Stimulated activated CD4-positive, alpha-beta T cell treated with anti-CD3 and anti-CD28 coated beads, Interleukin-4, amount 100 ng/mL, for 48 hours (primary cell): ENCODE results near the gene RLF.

Experiments
- DNase-seq, 2 donors: peaks; one replicate each; pipeline ENCODE4 v3.0.0-alpha.2; 2020; ENCODE audit warnings: low read depth in 2 of 2

Gene RLF

DNA sequence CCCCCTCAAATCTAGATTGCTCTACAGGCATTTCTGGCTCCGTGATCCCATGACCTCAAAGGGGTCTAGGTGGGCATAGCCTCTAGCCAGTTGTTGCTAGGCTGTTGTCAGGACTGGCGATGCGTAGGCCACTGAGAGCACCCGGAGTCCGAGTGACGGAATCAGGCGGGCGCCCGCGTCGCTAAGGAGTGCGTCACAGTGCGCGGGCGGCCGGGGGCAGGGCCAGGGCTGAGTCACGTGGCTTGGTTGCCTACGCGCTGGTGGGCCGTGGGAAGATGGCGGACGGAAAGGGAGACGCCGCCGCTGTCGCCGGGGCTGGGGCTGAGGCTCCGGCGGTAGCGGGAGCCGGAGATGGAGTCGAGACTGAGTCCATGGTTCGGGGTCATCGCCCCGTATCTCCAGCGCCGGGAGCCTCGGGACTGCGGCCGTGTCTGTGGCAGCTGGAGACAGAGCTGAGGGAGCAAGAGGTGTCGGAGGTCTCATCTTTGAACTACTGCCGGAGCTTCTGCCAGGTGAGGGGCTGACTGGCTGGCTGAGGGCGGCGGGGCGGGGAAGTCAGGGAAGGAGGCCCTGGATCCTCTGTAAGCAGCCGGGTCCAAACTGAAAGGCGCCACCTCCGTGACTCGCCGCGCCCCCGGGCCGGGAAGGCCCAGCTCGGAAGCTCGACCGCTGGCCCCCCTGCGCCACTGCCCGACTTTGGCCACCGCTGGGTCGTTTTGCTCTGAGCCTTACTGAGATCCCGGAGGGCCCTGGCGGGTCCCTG is at the start of gene RLF:
Gene RLF, plus strand, starts transcription at position 263 of the 763 bp plus-strand sequence. Its CDS starts 13 bp downstream, at position 276.
- peak; percentile 95 to 97 for DNase-seq

DNA sequence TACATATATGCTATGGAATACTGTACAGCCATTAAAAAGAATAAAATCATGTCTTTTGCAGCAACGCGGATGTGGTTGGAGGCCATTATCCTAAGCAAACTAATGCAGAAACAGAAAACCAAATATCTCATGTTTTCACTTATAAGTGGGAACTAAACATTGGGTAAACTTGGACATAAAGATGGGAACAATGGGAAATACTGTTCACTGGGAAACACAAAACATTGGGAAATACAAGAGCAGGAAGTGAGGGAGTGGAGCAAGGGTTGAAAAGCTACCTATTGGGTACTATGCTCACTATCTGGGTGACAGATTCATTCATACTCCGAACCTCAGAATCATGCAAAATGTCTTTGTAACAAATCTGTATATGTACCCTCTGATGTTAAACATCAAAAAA is 46.8 kb upstream of the RLF start:
- no peak for DNase-seq

DNA sequence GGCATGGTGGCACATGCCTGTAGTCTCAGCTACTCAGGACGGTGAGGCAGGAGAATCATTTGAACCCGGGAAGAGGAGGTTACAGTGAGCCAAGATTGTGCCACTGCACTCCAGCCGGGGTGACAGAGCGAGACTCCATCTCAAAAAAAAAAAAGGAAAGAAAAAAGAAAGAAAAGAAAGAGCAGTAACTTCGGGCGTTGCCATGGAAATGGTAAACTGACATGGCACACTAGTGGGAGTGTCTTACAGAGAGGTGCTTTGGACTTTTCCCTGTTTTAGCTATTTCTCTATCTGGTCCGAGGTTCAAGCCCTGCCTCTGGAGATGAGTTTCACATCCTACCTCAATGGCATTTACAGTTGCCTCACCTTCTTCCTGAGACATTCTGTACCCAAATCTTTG is 41.1 kb upstream of the RLF start:
- DNase-seq, result no peak

GRCh38 chr1:40122855-40123254 is 38.3 kb upstream of the RLF start:
- DNase-seq, result no peak

DNA sequence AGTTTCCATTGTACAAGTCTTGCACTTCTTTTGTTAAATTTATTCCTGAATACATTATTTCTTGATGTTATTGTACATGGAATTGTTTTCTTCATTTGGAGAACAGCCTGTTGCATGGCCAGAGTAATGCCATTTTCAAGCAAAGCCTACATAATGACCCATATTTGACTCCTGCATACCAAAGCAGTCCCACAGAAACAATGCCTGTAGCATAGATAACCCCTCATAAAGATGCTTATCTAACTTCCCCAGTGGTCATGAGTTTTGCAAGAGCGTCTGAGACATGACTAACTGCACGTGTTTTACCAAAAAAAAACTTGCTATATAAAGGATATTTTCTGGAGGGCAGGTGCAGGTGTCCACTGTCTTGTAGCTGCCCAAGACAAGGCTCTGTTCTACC is 30.3 kb upstream of the RLF start:
- DNase-seq, result no peak

DNA sequence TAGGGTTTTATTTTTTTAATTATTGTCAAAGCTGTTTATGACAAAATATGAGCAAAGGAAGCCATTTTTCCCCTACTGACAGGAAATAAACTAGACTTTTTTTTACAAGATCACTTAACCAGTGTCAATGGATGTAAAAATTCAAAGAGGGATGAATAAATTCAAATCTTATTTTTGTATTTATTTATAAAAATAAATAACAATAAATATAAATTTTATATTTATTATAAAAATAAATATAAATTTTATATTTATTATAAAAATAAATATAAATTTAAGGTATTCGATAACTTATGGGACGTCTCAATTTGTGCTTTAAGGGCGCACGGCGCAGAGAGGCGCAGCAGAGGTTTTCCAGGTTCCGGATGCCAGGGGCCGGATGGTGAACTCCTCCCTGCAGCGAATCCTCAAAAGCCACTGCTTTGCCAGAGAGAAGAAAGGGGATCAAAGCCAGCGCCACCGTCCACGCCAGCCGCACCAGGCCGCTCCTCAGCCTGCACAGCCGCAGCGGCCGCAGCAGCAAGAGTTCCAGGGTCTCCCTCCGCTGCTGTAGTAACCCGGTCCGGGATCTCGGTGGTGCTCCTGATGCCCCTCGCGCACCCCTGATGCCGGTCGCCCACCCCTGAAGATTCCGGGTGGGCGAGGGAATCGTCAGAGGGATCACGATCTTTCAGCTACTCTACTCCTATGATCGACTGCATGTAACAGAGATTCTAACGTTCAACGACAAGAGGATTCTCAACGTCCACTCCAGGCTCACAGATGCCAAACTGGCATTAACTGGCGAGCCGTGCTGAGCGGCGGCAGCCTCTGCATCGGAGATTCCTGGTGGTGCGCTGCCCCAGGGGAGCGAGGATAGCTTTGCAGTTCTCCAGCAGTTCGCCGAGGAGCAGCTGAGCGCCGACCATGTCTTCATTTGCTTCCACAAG is 28.5 kb upstream of the RLF start:
- no peak for DNase-seq

DNA sequence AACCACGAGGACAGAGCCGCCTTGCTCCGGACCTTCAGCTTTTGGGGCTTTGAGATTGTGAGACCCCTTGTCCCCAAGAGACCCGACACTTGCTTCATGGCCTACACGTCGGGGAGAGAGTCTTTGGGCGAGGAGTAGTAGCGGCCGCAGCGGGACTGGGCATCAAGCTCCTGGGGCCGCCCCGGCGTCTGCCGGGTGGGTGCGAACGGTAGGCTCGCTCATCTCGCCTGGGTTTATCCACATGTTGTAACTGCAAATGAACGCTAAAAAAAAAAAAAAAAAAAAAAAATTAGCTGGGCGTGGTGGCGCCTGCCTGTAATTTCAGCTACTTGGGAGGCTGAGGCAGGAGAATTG is 27.9 kb upstream of the RLF start:
- no peak for DNase-seq

GRCh38 chr1:40133839-40134238 is 27.3 kb upstream of the RLF start:
- no peak for DNase-seq

- no peak for DNase-seq
These were observed 20.8 kb upstream of the RLF start for GRCh38 chr1:40140211-40140973.

GRCh38 chr1:40141878-40142535 is 19.2 kb upstream of the RLF start:
- DNase-seq, result no peak

- peak; percentile 20 to 49 for DNase-seq
These were observed 17.2 kb upstream of the RLF start for GRCh38 chr1:40143891-40144575.

GRCh38 chr1:40151457-40152079 is 9.6 kb upstream of the RLF start:
- no peak for DNase-seq

DNA sequence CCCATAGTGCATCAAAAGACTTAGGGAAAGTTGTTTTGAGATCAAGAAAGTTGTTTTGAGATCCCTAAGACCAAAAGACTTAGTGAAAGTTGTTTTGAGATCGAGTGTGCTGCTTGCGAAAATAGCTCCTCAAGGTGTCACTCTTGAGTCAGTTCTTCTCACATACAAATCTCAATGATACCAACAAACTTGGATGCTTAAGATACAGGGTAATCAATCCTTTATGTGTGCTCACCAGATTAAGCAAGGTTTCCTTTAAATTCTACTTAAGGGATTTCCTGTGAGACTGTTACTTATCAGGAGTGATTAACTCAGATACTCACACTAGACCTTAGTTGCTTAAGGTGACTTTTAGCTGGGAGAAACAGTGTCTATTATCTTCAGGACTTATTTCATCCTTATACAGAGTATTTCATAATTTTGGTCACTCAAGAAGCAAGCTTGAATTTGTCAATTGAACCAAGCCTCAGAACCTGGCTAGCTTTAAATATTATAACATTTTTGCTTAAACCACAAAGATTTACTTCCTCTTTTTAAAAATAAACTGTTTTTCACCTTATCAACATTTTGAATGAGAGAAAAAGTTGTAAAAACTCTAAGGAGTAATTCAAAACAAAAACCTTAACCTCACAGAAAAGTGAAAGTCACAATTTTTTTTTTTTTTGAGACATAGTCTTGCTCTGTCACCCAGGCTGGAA is 8.0 kb upstream of the RLF start:
- peak in 1 of 2 donors; percentile 19 for DNase-seq

- no peak for DNase-seq
These were observed 6.1 kb upstream of the RLF start for GRCh38 chr1:40155135-40155534.

DNA sequence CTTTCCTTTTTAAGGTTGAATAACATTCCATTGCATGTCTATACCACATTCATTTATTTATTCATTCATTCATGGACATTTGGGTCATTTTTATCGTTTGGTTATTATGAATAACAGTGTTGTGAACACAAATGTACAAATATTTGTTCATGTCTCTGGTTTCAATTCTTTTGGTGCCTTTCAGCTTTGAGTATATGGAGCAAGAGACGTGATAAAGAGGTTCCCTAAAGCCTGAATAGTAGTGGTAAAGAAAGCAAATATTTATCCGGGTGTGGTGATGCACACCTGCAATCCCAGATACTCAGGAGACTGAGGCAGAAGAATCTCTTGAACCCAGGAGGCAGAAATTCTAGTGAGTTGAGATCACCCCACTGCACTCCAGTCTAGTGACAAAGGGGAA is 5.3 kb upstream of the RLF start:
- DNase-seq, result no peak

DNA sequence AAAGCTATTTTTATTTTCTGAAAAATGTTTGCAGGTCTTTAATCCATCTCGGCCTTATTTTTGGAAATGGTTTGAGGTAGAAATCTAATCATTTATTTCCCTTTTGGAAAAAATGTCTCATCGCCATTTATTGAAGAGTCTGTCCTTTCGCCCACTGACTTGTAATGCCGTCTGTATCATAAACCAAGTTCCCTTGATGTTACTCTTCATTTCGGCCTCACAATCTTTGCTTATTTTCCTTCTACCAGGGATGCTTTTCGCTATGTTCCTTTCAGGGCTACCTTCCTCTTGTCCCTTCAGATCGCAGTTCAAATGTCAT is 422 bp upstream of the RLF start:
- DNase-seq, result no peak

DNA sequence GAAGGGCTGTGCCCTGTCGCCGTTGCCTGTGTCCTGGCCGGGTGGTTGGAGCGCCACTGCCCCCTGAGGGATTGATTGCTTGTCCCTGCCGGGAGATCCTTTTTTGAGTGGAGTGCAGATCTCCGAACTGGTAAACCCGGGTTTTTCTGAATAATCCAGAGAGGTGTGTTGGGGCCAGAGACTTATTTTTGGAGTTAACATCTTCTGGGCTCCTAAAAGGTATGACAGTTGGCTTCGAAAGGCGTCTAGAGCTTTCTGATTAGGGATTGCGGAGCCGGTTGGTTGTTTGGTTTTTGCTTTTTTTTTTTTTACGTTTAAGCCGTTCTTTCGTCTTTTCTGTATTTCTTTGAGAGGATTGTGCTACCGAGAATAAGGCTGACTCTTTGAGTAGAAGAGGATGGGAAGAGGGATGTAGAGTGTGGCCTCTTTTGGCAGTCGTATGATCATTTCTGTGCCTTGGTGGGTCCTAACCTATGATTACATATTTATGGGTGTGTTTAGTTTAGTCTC is 756 bp downstream of the RLF start:
- DNase-seq, result peak in 1 of 2 donors; percentile 17

DNA sequence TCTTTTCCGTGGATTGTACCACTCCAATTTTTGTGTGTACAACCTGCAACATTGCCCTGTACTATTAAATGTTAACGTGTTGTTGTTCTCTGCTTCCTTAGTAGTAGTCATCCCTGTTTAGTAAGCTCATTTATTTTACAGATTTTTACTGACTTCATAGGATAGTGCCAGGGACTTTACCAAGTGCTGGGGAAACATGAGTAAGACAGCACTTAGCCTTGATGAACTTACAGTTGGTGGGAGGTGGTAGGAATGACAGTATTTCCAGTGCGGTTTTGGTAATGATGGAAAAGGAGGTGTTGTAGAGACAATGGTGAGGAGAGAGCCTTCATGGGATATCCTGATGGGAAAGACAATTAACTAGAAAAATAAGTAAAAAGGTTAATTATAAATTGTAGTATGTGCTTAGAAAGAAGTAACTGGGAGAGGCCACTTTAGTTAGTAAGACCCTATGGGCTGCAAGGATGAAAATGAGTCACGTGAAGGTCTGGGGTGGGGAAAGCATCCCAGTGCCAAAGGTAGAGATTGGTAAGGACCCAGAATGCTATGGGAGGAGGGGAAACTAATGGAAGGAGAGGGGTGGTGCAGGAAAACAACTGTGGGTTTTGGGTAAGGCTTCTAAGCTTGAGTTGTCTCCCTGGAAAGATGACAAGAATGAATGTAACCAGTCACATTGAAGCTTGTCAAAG is 1.7 kb downstream of the RLF start:
- DNase-seq, result no peak

GRCh38 chr1:40167317-40167716 is 6.1 kb downstream of the RLF start:
- no peak for DNase-seq
